Lung (tissue), 12 donors: ENCODE results near the gene SOBP. TPM values are rescaled to one million over a fixed set of nuclear protein-coding genes. Genes with fewer than 3 reads are reported as not detected.

Source experiments
- ATAC-seq: fragments of 200-7000 bp; cut with Tn5 transposase; one replicate; pipeline ENCODE4 v1.9.1; 2020; ENCODE audit warnings: moderate number of reproducible peaks; ENCODE audit not compliant: insufficient read depth, low FRiP score
- DNase-seq, 3 donors: peaks; one replicate each; pipeline ENCODE4 v3.0.0-alpha.2; 2013 to 2017
- H3K27ac ChIP-seq, 2 donors: one replicate each; pipeline ENCODE4 v1.5.1; 2013; ENCODE audit warnings: mild to moderate bottlenecking in 2 of 2, moderate library complexity in 2 of 2, control low read depth in 1 of 2, inconsistent platforms in 1 of 2, low read depth in 1 of 2, low read length in 1 of 2
- H3K27me3 ChIP-seq, 3 donors: one replicate each; pipeline ENCODE4 v1.5.1; 2013; ENCODE audit warnings: low read length in 2 of 3; ENCODE audit not compliant: control insufficient read depth in 3 of 3, insufficient read depth in 3 of 3
- H3K36me3 ChIP-seq, 4 donors: one replicate each; pipeline ENCODE4 v1.5.1; 2013; ENCODE audit warnings: low read length in 4 of 4, mild to moderate bottlenecking in 1 of 4, moderate library complexity in 1 of 4; ENCODE audit not compliant: control insufficient read depth in 4 of 4, insufficient read depth in 4 of 4
- H3K4me1 ChIP-seq, 5 donors: one replicate each; pipeline ENCODE4 v1.5.1; 2013; ENCODE audit warnings: low read length in 5 of 5, mild to moderate bottlenecking in 2 of 5, moderate library complexity in 1 of 5; ENCODE audit not compliant: control insufficient read depth in 5 of 5, insufficient read depth in 5 of 5
- H3K4me3 ChIP-seq: one replicate; pipeline ENCODE4 v1.5.1; 2013; ENCODE audit warnings: mild to moderate bottlenecking, control low read depth, moderate library complexity
- H3K9ac ChIP-seq, 2 donors: one replicate each; pipeline ENCODE4 v1.5.1; 2013; ENCODE audit warnings: low read length in 2 of 2, control low read depth in 1 of 2; ENCODE audit not compliant: insufficient read depth in 1 of 2
- H3K9me3 ChIP-seq, 4 donors: one replicate each; pipeline ENCODE4 v1.5.1; 2013; ENCODE audit warnings: low read length in 3 of 4, mild to moderate bottlenecking in 1 of 4, moderate library complexity in 1 of 4; ENCODE audit not compliant: control insufficient read depth in 4 of 4, insufficient read depth in 3 of 4
- WGBS, 2 donors: extraction: QIAGEN DNeasy Blood & Tissue Kit; methylation state at CpG; one replicate each; pipeline ENCODE4 v1.1.7; 2013; 5-methylcytosine and 5-hydroxymethylcytosine counted together
- polyA plus RNA-seq, 2 donors: library from polyadenylated mRNA; stranded (reverse); fragments of 200-250 nt; gene quantifications; one replicate each; pipeline ENCODE4 v1.2.1, GENCODE V29; 2013
- total RNA-seq, 2 donors: library from RNA; depleted of rRNA in 1 of 2; stranded (reverse); fragments of >200 nt in 1 of 2; gene quantifications; one replicate each; pipeline ENCODE4 v1.2.1, GENCODE V29; 2014 to 2021
- TF ChIP-seq, protein P1 (sequence below): IDR thresholded peaks from 2 replicates; pipeline ENCODE4 v1.5.1; 2012; ENCODE audit warnings: mild to moderate bottlenecking; ENCODE audit errors: control extremely low read depth, extremely low read depth
- donor health status: control.
- donor health status: control.
- donor health status: Bipolar disorder and iron deficiency.
- donor health status: healthy.
- donor health status: DM: yes; HTN: yes; CAD: no.

The SOBP gene
- total and polyA plus RNA-seq, 4 donors, result 1.6 to 14.5 (median 5.8) TPM

DNA sequence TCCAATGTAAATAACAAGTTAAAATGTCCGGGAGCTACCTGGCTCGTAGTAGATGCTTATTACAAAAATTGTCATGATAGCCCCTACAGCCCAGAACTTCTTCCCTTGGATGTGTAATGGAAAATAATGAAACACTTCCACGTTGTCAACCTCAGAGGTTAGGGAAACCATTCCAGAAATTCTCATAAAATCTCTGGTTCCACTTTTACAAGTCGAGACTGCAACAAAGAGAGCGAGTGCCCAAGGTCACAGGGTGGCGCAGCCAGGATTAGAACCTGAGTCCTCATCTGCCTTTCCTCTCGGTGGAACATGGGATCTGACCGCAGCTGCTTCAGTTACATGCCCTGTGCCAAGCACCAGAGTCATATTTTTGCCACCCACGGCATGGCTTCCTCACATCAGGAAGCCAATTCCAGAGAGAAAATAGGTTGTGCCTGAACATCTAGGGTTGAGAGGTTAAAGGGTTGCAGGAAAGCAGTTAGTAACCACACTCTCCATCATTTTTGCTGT lies 157.6 kb downstream of the SOBP start:
- no peaks in the 10 kb centered on the region for H3K27me3 ChIP-seq
- WGBS, 2 donors, result 91 to 94% methylated on average over 9 of the region's 9 CpGs
- H3K27ac ChIP-seq, result no peak overlapping the region
- no peaks in the 10 kb centered on the region for H3K36me3 ChIP-seq
- H3K4me1 ChIP-seq, result peaks cover 0 to 8% (median 0%) of the 10 kb centered on the region in 5 donors
- DNase-seq, result no peak
- H3K4me3 ChIP-seq, result no peak overlapping the region
- no peak for ATAC-seq
- no peaks in the 10 kb centered on the region for H3K9me3 ChIP-seq
- H3K9ac ChIP-seq, result no peak overlapping the region
- TF ChIP-seq, protein P1, sequence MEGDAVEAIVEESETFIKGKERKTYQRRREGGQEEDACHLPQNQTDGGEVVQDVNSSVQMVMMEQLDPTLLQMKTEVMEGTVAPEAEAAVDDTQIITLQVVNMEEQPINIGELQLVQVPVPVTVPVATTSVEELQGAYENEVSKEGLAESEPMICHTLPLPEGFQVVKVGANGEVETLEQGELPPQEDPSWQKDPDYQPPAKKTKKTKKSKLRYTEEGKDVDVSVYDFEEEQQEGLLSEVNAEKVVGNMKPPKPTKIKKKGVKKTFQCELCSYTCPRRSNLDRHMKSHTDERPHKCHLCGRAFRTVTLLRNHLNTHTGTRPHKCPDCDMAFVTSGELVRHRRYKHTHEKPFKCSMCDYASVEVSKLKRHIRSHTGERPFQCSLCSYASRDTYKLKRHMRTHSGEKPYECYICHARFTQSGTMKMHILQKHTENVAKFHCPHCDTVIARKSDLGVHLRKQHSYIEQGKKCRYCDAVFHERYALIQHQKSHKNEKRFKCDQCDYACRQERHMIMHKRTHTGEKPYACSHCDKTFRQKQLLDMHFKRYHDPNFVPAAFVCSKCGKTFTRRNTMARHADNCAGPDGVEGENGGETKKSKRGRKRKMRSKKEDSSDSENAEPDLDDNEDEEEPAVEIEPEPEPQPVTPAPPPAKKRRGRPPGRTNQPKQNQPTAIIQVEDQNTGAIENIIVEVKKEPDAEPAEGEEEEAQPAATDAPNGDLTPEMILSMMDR, result no peak

DNA sequence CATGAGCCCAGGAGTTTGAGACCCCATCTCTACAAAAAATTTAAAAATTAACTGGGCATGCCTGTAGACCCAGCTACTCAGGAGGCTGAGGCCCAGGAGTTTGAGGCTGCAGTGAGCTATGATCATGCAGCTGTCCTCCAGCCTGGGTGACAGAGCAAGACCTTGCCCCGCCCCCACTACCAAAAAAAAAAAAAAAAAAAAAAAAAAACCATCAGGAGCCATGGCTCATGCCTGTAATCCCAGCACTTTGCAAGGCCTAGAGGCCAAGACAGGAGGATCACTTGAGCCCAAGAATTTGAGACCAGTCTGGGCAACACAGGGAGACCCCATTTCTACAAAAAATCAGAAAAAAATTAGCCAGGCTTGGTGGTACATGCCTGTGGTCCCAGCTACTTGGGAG lies 159.1 kb downstream of the SOBP start:
- 90 to 100% methylated on average over 1 of the region's 1 CpG for WGBS, 2 donors
- Histone ChIP-seq H3K9me3 (no peaks in the 10 kb centered on the region), H3K4me1 (peaks cover 0 to 7% (median 0%) of the 10 kb centered on the region in 5 donors), H3K27me3 (no peaks in the 10 kb centered on the region), H3K27ac (no peak overlapping the region), H3K36me3 (no peaks in the 10 kb centered on the region), H3K4me3 (no peak overlapping the region), H3K9ac (no peak overlapping the region)
- ATAC-seq, result no peak
- TF ChIP-seq, protein P1, result no peak
- no peak for DNase-seq

DNA sequence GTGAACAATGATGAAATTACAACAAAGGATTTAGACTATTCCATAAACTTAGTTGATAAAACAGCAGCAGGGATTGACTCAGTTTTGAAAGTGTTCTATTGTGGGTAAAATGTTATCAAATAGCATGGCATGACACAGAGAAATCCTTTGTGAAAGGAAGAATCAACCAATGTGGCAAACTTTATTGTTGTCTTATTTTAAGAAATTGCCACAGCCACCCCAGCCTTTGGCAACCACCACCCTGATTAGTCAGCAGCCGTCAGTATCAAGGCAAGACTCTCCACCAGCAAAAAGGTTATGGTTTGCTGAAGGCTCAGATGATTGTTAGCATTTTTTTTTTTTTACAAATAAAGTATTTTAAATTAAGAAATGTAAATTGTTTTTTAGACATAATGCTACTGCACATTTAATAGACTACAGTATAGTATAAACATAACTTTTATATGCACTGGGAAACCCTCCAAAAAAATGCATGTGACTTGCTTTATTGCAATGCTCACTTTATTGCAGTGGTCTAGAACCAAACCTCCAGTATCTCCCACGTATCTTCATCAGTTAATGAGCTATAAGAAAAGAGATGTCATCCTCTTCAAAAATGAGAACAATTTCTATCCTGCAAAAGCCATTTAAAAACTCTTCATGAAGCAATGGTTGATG lies 162.7 kb downstream of the SOBP start:
- no peak overlapping the region for H3K9ac ChIP-seq
- no peaks in the 10 kb centered on the region for H3K36me3 ChIP-seq
- TF ChIP-seq, protein P1, result no peak
- ATAC-seq (no peak), DNase-seq (no peak)
- no peaks in the 10 kb centered on the region for H3K27me3 ChIP-seq
- 77 to 82% methylated on average over 2 of the region's 2 CpGs for WGBS, 2 donors
- peaks cover 0 to 22% (median 5%) of the 10 kb centered on the region in 5 donors for H3K4me1 ChIP-seq
- no peaks in the 10 kb centered on the region for H3K9me3 ChIP-seq
- H3K4me3 ChIP-seq, result no peak overlapping the region
- H3K27ac ChIP-seq, result no peak overlapping the region
